SK-N-SH (cell line): ENCODE results near the gene LRRC10. TPM values are rescaled to one million over a fixed set of nuclear protein-coding genes. Genes with fewer than 3 reads are reported as not detected.

ENCODE experiments used
- CTCF ChIA-PET: fragments of 300-600, 350-600 bp; formaldehyde crosslinking; extraction: SDS; loops from one replicate; lab custom pipeline; 2021; lab: Yijun Ruan, JAX
- POLR2A ChIA-PET: fragments of 350-600 bp; sonication (Branson Sonifier 250); formaldehyde crosslinking; extraction: SDS; loops from one replicate; lab custom pipeline; 2020; ENCODE audit warnings: antibody characterized with exemption, inconsistent platforms; lab: Yijun Ruan, JAX
- DNase-seq: peaks from one replicate; pipeline ENCODE4 v3.0.0; 2012
- H2AFZ ChIP-seq: fragments of 200-600 bp; sonication (generic); 2 replicates; pipeline ENCODE4 v1.8.1; 2016; ENCODE audit warnings: antibody characterized with exemption, mild to moderate bottlenecking, low read depth
- H3F3A ChIP-seq: fragments of 200-600 bp; sonication (generic); replicated peaks from 2 replicates; pipeline ENCODE3; 2016; ENCODE audit warnings: antibody characterized with exemption, mild to moderate bottlenecking; ENCODE audit not compliant: insufficient read depth
- H3K27ac ChIP-seq, 2 experiments: fragments of 200-500 bp in 1 of 2; fragments of 200-600 bp in 1 of 2; sonication (Bioruptor generic) in 1 of 2; sonication (generic), shearing (Covaris generic) in 1 of 2; 2 replicates each; pipeline versions ENCODE4 v1.5.1 to v1.6.1; 2014 to 2016; ENCODE audit warnings: low read depth in 2 of 2, inconsistent platforms in 1 of 2, low read length in 1 of 2, mild to moderate bottlenecking in 1 of 2, mixed read lengths in 1 of 2
- H3K27me3 ChIP-seq: fragments of 200-600 bp; sonication (generic), shearing (Covaris generic); 2 replicates; pipeline ENCODE4 v1.6.1; 2016; ENCODE audit warnings: mixed run types; ENCODE audit not compliant: insufficient read depth
- H3K36me3 ChIP-seq, 2 experiments: fragments of 200-500 bp in 1 of 2; fragments of 200-600 bp in 1 of 2; sonication (Bioruptor generic) in 1 of 2; sonication (generic) in 1 of 2; replicated peaks in 1 of 2; 2 replicates each; pipeline versions ENCODE3 to v1.5.1; 2014 to 2016; ENCODE audit warnings: low read length in 1 of 2, mild to moderate bottlenecking in 1 of 2; ENCODE audit not compliant: insufficient read depth in 2 of 2, control insufficient read depth in 1 of 2
- H3K4me1 ChIP-seq, 2 experiments: fragments of 200-500 bp in 1 of 2; fragments of 200-600 bp in 1 of 2; sonication (Bioruptor generic) in 1 of 2; sonication (generic), shearing (Covaris generic) in 1 of 2; 2 replicates each; pipeline versions ENCODE4 v1.5.1 to v1.6.1; 2014 to 2016; ENCODE audit warnings: low read depth in 1 of 2, low read length in 1 of 2, mixed run types in 1 of 2; ENCODE audit not compliant: insufficient read depth in 2 of 2, control insufficient read depth in 1 of 2
- H3K4me2 ChIP-seq: fragments of 200-600 bp; sonication (generic), shearing (Covaris generic); 2 replicates; pipeline ENCODE4 v1.6.1; 2017; ENCODE audit warnings: mixed run types
- H3K4me3 ChIP-seq, 2 experiments: fragments of 200-500 bp in 1 of 2; fragments of 200-600 bp in 1 of 2; sonication (Bioruptor generic) in 1 of 2; sonication (generic), shearing (Covaris generic) in 1 of 2; 2 replicates each; pipeline versions ENCODE4 v1.5.1 to v1.8.1; 2014 to 2016; ENCODE audit warnings: low read depth in 2 of 2, inconsistent platforms in 1 of 2, low read length in 1 of 2, mild to moderate bottlenecking in 1 of 2, mixed read lengths in 1 of 2, moderate library complexity in 1 of 2
- H3K79me2 ChIP-seq: fragments of 200-600 bp; sonication (generic); 2 replicates; pipeline ENCODE4 v1.8.1; 2017; ENCODE audit warnings: mild to moderate bottlenecking; ENCODE audit not compliant: insufficient read depth
- H3K9ac ChIP-seq: fragments of 200-600 bp; sonication (generic); 2 replicates; pipeline ENCODE4 v1.6.1; 2017; ENCODE audit warnings: mixed run types
- H3K9me2 ChIP-seq: fragments of 200-600 bp; sonication (generic); 2 replicates; pipeline ENCODE4 v1.6.1; 2017; ENCODE audit warnings: mixed run types
- H3K9me3 ChIP-seq: fragments of 200-600 bp; sonication (generic); 2 replicates; pipeline ENCODE4 v1.6.1; 2017; ENCODE audit warnings: mixed run types, mild to moderate bottlenecking, moderate library complexity
- H4K20me1 ChIP-seq: fragments of 200-600 bp; sonication (generic); 2 replicates; pipeline ENCODE4 v1.6.1; 2017; ENCODE audit warnings: mild to moderate bottlenecking, mixed run types; ENCODE audit not compliant: insufficient read depth
- EP300 ChIP-seq, 2 experiments: IDR thresholded peaks; 2 replicates each; pipeline versions ENCODE4 v1.4.0 to v1.6.1; 2012; ENCODE audit warnings: borderline replicate concordance in 1 of 2, low read depth in 1 of 2, low read length in 1 of 2
- FOXM1 ChIP-seq: IDR thresholded peaks from 2 replicates; pipeline ENCODE4 v1.4.0; 2012; ENCODE audit warnings: low read depth, mild to moderate bottlenecking
- GABPA ChIP-seq: IDR thresholded peaks from 2 replicates; pipeline ENCODE4 v1.4.0; 2012; ENCODE audit warnings: low read depth, mild to moderate bottlenecking
- JUND ChIP-seq: IDR thresholded peaks from 2 replicates; pipeline ENCODE4 v1.4.0; 2012
- MAX ChIP-seq: IDR thresholded peaks from 2 replicates; pipeline ENCODE4 v1.4.0; 2012; ENCODE audit warnings: low read depth
- MEF2A ChIP-seq: IDR thresholded peaks from 2 replicates; pipeline ENCODE4 v1.4.0; 2012; ENCODE audit warnings: low read depth, borderline replicate concordance
- POLR2AphosphoS5 ChIP-seq: IDR thresholded peaks from 2 replicates; pipeline ENCODE4 v1.6.1; 2012; ENCODE audit warnings: low read depth, low read length
- REST ChIP-seq: IDR thresholded peaks from 2 replicates; pipeline ENCODE4 v1.6.1; 2012; ENCODE audit warnings: mild to moderate bottlenecking, low read depth, low read length, moderate library complexity
- USF1 ChIP-seq: IDR thresholded peaks from 2 replicates; pipeline ENCODE4 v1.4.0; 2012; ENCODE audit warnings: low read depth, borderline replicate concordance
- ZBTB33 ChIP-seq: IDR thresholded peaks from 2 replicates; pipeline ENCODE4 v1.4.0; 2012; ENCODE audit warnings: low read depth, borderline replicate concordance
- WGBS: methylation state at CpG from one replicate; pipeline ENCODE4 v1.1.6; 2017; ENCODE audit warnings: low lambda C conversion rate; 5-methylcytosine and 5-hydroxymethylcytosine counted together
- polyA plus RNA-seq, 3 experiments: library from polyadenylated mRNA; depleted of rRNA; stranded (reverse); fragments of >200 nt; gene quantifications; 2 replicates each; pipeline ENCODE4 v1.2.3, GENCODE V29; 2012

LRRC10 gene
- polyA plus RNA-seq, 1 of the 3 experiments (the other 2 are of a cell fraction), result not detected

- TF ChIP-seq GABPA, result no peak
- TF ChIP-seq POLR2AphosphoS5, result no peak
- no peak for TF ChIP-seq REST
- no peak for TF ChIP-seq FOXM1
- no peak for TF ChIP-seq ZBTB33
Measured at GRCh38 chr12:69647178-69647577, 36.5 kb upstream of the LRRC10 start (continued).

- Histone ChIP-seq H3K9ac (no peak overlapping the region), H3K9me3 (no peaks in the 10 kb centered on the region), H3K4me1 (no peaks in the 10 kb centered on the region), H3K27me3 (no peaks in the 10 kb centered on the region), H3F3A (no peaks in the 10 kb centered on the region), H3K4me2 (no peak overlapping the region), H3K79me2 (no peaks in the 10 kb centered on the region), H3K9me2 (no peaks in the 10 kb centered on the region), H2AFZ (no peak overlapping the region), H3K27ac (no peak overlapping the region), H4K20me1 (no peaks in the 10 kb centered on the region), H3K36me3 (no peaks in the 10 kb centered on the region), H3K4me3 (no peak overlapping the region)
- TF ChIP-seq MAX, result no peak
- no peak for TF ChIP-seq MEF2A
- no peak for TF ChIP-seq FOXM1
- TF ChIP-seq ZBTB33, result no peak
- no peak for TF ChIP-seq EP300 (IDR thresholded peaks at IDR 0.05; ENCODE audit: borderline replicate concordance in 1 of 2, low read depth in 1 of 2, low read length in 1 of 2)
- no peak for TF ChIP-seq JUND
- no peak for TF ChIP-seq USF1
- 87% methylated on average over 2 of the region's 2 CpGs for WGBS
- DNase-seq, result no peak
- POLR2A ChIA-PET, result no interaction called here
- CTCF ChIA-PET, result interaction anchor here (0.8 to 1.4 kb wide), 4 partner anchors 59 to 277 kb away, joined by 3 read pairs; partner anchors contain the start of gene CCT2
Measured at GRCh38 chr12:69645031-69645430, 34.3 kb upstream of the LRRC10 start.
